Activated CD4-positive, alpha-beta T cell treated with anti-CD3 and anti-CD28 coated beads, Interleukin-2, amount 50 U/mL, for 24 hours (primary cell): ENCODE results near the gene GIT1.
"Not testable (repeated sequence)": the region's sequence is repeated elsewhere in the genome, so short reads cannot be mapped to it uniquely, and the experiment has no call there.

ENCODE experiments used
- DNase-seq, 2 donors: peaks; one replicate each; pipeline ENCODE4 v3.0.0-alpha.2; 2020; ENCODE audit warnings: low read depth in 1 of 2, low spot score in 1 of 2

The GIT1 gene

GRCh38 chr17:29568331-29569244 is 20.9 kb downstream of the GIT1 start, which contains the start of gene TP53I13:
TSS of gene TP53I13 (plus strand) at chr17:29568701. CDS start at chr17:29568759, 58 bp downstream.
- DNase-seq: peak; percentile 77 to 86

- DNase-seq: peak; percentile 47 to 66
These were observed 21.7 kb downstream of the GIT1 start for GRCh38 chr17:29567554-29568330.

- no peak for DNase-seq
These were observed 22.2 kb downstream of the GIT1 start for GRCh38 chr17:29567304-29567553.

- no peak for DNase-seq
These were observed 22.8 kb downstream of the GIT1 start, which contains the start of gene ABHD15 for GRCh38 chr17:29566473-29567303. TSS of gene ABHD15 (minus strand) at chr17:29567037. CDS start at chr17:29566966, 71 bp downstream.

- DNase-seq: no peak
These were observed 23.6 kb downstream of the GIT1 start for GRCh38 chr17:29565643-29566472.

- no peak for DNase-seq
These were observed 25.6 kb downstream of the GIT1 start for GRCh38 chr17:29563816-29564215.

- DNase-seq: no peak
These were observed 26.8 kb downstream of the GIT1 start for GRCh38 chr17:29562615-29563014.

- DNase-seq: no peak
These were observed 27.6 kb downstream of the GIT1 start for GRCh38 chr17:29561554-29562517.

GRCh38 chr17:29560316-29560715 is 29.1 kb downstream of the GIT1 start:
- no peak for DNase-seq

- no peak for DNase-seq
These were observed 29.8 kb downstream of the GIT1 start for GRCh38 chr17:29559640-29560039.

- DNase-seq: not testable (repeated sequence)
These were observed 31.3 kb downstream of the GIT1 start for GRCh38 chr17:29558139-29558538.

- DNase-seq: no peak
These were observed 31.7 kb downstream of the GIT1 start for GRCh38 chr17:29557739-29558116.

- no peak for DNase-seq
These were observed 32.2 kb downstream of the GIT1 start for GRCh38 chr17:29557085-29557738.

GRCh38 chr17:29555840-29556239 is 33.6 kb downstream of the GIT1 start:
- DNase-seq: no peak

- DNase-seq: no peak
These were observed 40.1 kb downstream of the GIT1 start for GRCh38 chr17:29549177-29549923.

GRCh38 chr17:29546830-29547229 is 42.6 kb downstream of the GIT1 start:
- no peak for DNase-seq

GRCh38 chr17:29546085-29546484 is 43.4 kb downstream of the GIT1 start:
- DNase-seq: no peak

GRCh38 chr17:29544066-29544465 is 45.4 kb downstream of the GIT1 start:
- no peak for DNase-seq
